Left ventricle myocardium inferior (tissue), 1 donor: ENCODE results near the gene PRXL2C. TPM values are rescaled to one million over a fixed set of nuclear protein-coding genes. Genes with fewer than 3 reads are reported as not detected.

Experiments used
- DNase-seq: peaks from one replicate; pipeline ENCODE4 v3.0.0-alpha.2; 2020
- H3K27ac ChIP-seq: fragments of 200-600 bp; replicated peaks from 2 replicates; pipeline ENCODE4 v1.8.0; 2021
- H3K27me3 ChIP-seq: fragments of 200-600 bp; 2 replicates; pipeline ENCODE4 v1.8.0; 2021; ENCODE audit warnings: low read depth
- H3K36me3 ChIP-seq: fragments of 200-600 bp; 2 replicates; pipeline ENCODE4 v1.8.0; 2021
- H3K4me1 ChIP-seq: fragments of 200-600 bp; 2 replicates; pipeline ENCODE4 v1.8.0; 2021
- H3K4me3 ChIP-seq: fragments of 200-600 bp; 2 replicates; pipeline ENCODE4 v1.8.0; 2021; ENCODE audit warnings: mild to moderate bottlenecking, moderate library complexity
- H3K9me3 ChIP-seq: fragments of 200-600 bp; replicated peaks from 2 replicates; pipeline ENCODE4 v1.8.0; 2021
- intact Hi-C: fragments of 100-400 bp; cut with micrococcal nuclease; formaldehyde crosslinking; loops from one replicate; pipeline ENCODE4 v1.11.0; 2022
- total RNA-seq: library from RNA; stranded (reverse); fragmentation: NEBNext Ultra II Directional; extraction: Animal tissue kit (Norgen Biotek cat#: 25700); gene quantifications from one replicate; pipeline ENCODE4 v1.2.1, GENCODE V29; 2021
- TF ChIP-seq, protein P1 (sequence below): fragments of 200-600 bp; IDR thresholded peaks from 2 replicates; pipeline ENCODE4 v1.8.0; 2021; ENCODE audit warnings: antibody characterized with exemption, mild to moderate bottlenecking, borderline replicate concordance
- donor health status: DM: no; HTN: yes; CAD: no; lungs with severe emphysema.

Gene PRXL2C
- total RNA-seq, 1 donor from 2014 or later: 26.8 TPM

DNA sequence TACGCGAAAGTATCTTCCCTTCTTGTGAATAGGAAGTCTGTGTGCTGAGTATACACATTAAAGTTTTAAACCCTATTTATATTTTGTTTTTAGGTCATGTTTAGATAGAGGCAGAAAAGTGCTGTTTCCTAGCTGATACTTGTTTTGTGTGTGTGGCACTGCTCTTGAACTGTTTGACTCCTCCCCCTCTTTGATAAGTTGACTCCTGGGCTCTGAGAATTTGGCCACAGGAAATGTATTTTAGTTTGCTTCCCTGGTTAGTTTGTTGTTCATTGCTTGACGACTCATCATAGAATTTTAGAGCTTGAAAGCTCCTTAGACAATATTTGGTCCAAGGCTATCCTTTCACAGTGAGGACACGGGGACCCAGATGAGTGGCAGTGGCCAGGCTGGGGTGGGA, 33.5 kb downstream of the PRXL2C start:
- no peak for DNase-seq
- Histone ChIP-seq H3K4me1 (peaks cover 23% of the 10 kb centered on the region), H3K4me3 (no peak overlapping the region), H3K27me3 (peaks cover 14% of the 10 kb centered on the region), H3K27ac (no peak overlapping the region), H3K9me3 (no peaks in the 10 kb centered on the region), H3K36me3 (no peaks in the 10 kb centered on the region)
- intact Hi-C loops: no loop called here
- TF ChIP-seq, protein P1, sequence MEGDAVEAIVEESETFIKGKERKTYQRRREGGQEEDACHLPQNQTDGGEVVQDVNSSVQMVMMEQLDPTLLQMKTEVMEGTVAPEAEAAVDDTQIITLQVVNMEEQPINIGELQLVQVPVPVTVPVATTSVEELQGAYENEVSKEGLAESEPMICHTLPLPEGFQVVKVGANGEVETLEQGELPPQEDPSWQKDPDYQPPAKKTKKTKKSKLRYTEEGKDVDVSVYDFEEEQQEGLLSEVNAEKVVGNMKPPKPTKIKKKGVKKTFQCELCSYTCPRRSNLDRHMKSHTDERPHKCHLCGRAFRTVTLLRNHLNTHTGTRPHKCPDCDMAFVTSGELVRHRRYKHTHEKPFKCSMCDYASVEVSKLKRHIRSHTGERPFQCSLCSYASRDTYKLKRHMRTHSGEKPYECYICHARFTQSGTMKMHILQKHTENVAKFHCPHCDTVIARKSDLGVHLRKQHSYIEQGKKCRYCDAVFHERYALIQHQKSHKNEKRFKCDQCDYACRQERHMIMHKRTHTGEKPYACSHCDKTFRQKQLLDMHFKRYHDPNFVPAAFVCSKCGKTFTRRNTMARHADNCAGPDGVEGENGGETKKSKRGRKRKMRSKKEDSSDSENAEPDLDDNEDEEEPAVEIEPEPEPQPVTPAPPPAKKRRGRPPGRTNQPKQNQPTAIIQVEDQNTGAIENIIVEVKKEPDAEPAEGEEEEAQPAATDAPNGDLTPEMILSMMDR: no peak

DNA sequence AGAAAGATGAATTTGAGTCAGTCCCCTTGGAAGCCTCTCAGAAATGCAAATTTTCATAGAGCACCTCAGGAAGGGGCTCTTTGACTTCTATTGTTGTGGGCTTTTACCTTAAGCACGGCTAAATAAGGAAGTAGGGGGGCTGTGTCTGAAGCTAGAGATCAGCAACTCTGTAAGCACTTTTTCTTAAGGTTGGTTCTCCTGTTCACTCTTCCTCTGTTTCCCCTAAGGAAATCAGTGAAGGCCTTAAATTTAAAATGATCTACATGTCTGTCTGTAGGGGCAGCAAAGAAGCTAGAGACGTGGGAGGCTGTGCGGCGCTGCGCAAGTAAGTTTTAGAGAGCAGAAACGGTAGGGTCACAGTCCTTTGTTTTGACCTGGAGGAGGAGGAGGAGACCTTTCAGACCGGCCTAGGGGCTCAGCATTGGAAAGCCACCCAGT, 34.3 kb downstream of the PRXL2C start:
- intact Hi-C loops: no loop called here
- Histone ChIP-seq H3K27ac (no peak overlapping the region), H3K27me3 (peaks cover 14% of the 10 kb centered on the region), H3K4me3 (no peak overlapping the region), H3K9me3 (no peaks in the 10 kb centered on the region), H3K4me1 (peaks cover 23% of the 10 kb centered on the region), H3K36me3 (no peaks in the 10 kb centered on the region)
- TF ChIP-seq, protein P1: no peak
- no peak for DNase-seq

DNA sequence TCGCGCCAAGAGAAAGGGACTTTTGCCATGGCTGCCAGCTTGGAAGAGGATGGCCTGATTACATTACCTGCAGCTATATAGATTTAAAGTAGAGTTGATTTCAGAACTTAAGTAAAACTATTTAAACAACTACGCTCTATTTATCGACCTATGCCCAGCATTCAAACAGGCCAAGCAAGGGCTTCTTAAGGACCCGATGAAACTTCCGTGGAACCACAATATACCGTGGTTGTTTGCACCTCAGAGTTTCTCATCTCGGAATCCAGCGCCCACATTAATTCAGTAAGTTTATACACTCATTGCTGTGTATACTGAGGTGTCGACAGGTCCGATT, 35.0 kb downstream of the PRXL2C start:
- H3K4me3 ChIP-seq: peak overlapping the region; percentile 87
- H3K27me3 ChIP-seq: peaks cover 14% of the 10 kb centered on the region
- no peaks in the 10 kb centered on the region for H3K9me3 ChIP-seq
- H3K4me1 ChIP-seq: peaks cover 23% of the 10 kb centered on the region
- TF ChIP-seq, protein P1: no peak
- H3K27ac ChIP-seq: peak overlapping the region; percentile 83
- intact Hi-C loops: no loop called here
- DNase-seq: no peak
- H3K36me3 ChIP-seq: no peaks in the 10 kb centered on the region

DNA sequence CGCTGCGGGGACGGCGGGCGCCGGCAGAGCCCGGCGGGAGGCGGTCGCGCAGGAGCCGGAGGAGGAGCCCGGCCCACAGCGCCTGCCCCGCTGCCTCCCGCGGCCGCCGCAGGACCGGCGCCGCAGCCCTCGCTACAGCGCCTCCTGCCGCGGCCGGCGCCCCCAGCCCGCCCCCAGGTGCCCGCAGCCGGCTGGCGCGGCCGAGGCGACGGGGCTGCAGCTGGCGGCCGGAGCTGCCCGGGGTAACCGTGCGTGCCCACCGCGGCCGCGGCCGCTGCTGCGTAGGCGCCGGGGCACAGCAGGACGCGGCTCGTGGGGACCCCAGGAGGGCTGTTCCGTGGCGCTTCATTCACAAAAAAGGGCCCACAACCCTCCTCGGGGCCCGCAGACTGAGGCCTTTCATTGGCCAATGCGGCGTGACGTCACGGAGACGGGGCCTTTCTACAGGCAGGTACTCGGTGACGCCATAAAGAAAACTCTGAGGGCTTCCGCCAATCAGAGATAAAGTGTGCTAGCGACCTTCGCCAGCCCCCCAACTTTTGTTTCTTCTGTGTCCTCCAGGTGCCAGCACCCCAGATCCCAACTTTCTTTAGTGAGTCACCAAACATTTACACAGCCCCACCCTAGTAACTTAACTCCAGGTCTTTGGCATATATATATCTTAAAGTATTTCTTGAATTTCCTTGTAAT, 35.5 kb downstream of the PRXL2C start, which contains the start of gene CDC14B:
Gene CDC14B, minus strand, starts transcription at position 353 of the 690 bp plus-strand sequence. CDS start 465 bp downstream, outside the sequence.
- Histone ChIP-seq H3K27ac (peak within 1 kb of the TSS; percentile 93), H3K9me3 (no peaks in the 10 kb centered on the region), H3K36me3 (no peaks in the 10 kb centered on the region), H3K4me3 (peak within 1 kb of the TSS; percentile 87), H3K4me1 (peaks cover 23% of the 10 kb centered on the region), H3K27me3 (peaks cover 14% of the 10 kb centered on the region)
- intact Hi-C loops: no loop called here
- TF ChIP-seq, protein P1: no peak
- peak; percentile 90 for DNase-seq

DNA sequence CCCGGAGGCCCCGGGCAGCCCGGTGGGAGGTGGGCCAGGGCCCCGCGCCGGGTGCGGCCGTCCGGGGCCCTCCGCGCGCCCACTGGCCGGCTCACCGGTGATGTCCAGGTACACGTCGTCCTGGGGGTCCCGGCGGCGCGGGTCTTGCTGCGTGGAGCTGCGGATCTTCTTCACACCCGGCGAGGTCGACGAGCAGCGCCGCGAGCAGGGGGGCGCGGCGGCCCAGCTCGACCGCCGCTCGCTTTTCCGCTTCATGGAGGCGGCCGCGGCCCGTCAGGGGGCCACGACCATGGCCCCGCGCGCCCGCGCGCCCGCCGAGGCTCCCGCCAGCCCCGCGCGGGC, 36.0 kb downstream of the PRXL2C start:
- intact Hi-C loops: no loop called here
- Histone ChIP-seq H3K27ac (peak overlapping the region; percentile 93), H3K4me1 (peaks cover 25% of the 10 kb centered on the region), H3K27me3 (peaks cover 14% of the 10 kb centered on the region), H3K9me3 (no peaks in the 10 kb centered on the region), H3K4me3 (peak overlapping the region; percentile 87), H3K36me3 (no peaks in the 10 kb centered on the region)
- DNase-seq: no peak
- TF ChIP-seq, protein P1: no peak
